ENCODE results near the gene PCAT7. TPM values are rescaled to one million over a fixed set of nuclear protein-coding genes. Genes with fewer than 3 reads are reported as not detected.

Gene PCAT7
- total RNA-seq, 1 donor from 2014 or later, result 19.9 TPM

- Histone ChIP-seq H3K27me3 (no peaks in the 10 kb centered on the region), H3K27ac (no peak overlapping the region), H3K4me1 (peaks cover 3% of the 10 kb centered on the region), H3K4me3 (no peak overlapping the region), H3K9ac (no peak overlapping the region), H2AFZ (replicated peaks) (no peak overlapping the region), H3K4me2 (no peak overlapping the region), H3K9me3 (ENCODE audit: low read depth) (no peaks in the 10 kb centered on the region), H3K36me3 (no peaks in the 10 kb centered on the region), H3F3A (ENCODE audit: low read depth) (peaks cover 6% of the 10 kb centered on the region), H4K20me1 (ENCODE audit: low read depth) (no peaks in the 10 kb centered on the region), H3K79me2 (ENCODE audit: low read depth) (no peaks in the 10 kb centered on the region)
- Mint-ChIP-seq H3K4me3 (no peak overlapping the region), H3K27me3 (ENCODE audit: insufficient read depth, low read depth) (peaks cover 6% of the 10 kb centered on the region), H3K9me3 (no peaks in the 10 kb centered on the region), H3K27ac (no peak overlapping the region), H3K4me1 (peaks cover 5% of the 10 kb centered on the region), H3K36me3 (no peaks in the 10 kb centered on the region)
- TF ChIP-seq EZH2 (IDR thresholded peaks at IDR 0.05) (no peak), CTCF (IDR thresholded peaks at IDR 0.05) (no peak), EZH2phosphoT487 (IDR thresholded peaks at IDR 0.05) (no peak)
- no peak for DNase-seq (ENCODE audit: low spot score)
These were observed 45.4 kb downstream of the PCAT7 start for GRCh38 chr9:94600258-94600657.

DNA sequence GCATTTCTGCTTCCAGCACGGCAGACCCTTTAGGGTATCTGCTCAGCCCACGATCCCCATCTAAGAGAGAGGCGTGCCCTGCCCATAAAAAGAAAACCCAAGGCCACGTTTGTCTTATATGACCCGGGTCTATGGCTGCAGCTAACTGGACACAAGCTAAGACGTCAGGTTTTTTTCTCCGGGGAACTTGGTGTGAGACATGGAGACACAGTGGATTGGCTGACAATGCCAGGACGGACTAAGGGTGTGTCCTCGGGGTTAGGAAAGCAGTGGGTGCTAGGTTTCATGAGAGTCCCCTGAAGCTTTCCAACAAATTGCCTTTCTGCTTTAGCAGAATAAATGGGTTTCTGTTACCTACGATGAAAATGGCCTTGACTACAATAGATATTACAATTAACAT, 45.8 kb downstream of the PCAT7 start:
- no peak for DNase-seq (ENCODE audit: low spot score)
- no peak for TF ChIP-seq EZH2 (IDR thresholded peaks at IDR 0.05)
- H3K27ac Mint-ChIP-seq, result no peak overlapping the region
- no peaks in the 10 kb centered on the region for H3K36me3 Mint-ChIP-seq
- H3K4me3 Mint-ChIP-seq, result no peak overlapping the region
- H3K4me1 Mint-ChIP-seq, result peaks cover 5% of the 10 kb centered on the region
- no peak overlapping the region for H3K27ac ChIP-seq
- H3K36me3 ChIP-seq, result no peaks in the 10 kb centered on the region
- H3F3A ChIP-seq (ENCODE audit: low read depth), result peaks cover 6% of the 10 kb centered on the region
- peaks cover 4% of the 10 kb centered on the region for H3K27me3 Mint-ChIP-seq (ENCODE audit: insufficient read depth, low read depth)
- H4K20me1 ChIP-seq (ENCODE audit: low read depth), result no peaks in the 10 kb centered on the region
- H3K27me3 ChIP-seq, result no peaks in the 10 kb centered on the region
- no peaks in the 10 kb centered on the region for H3K79me2 ChIP-seq (ENCODE audit: low read depth)
- H3K4me3 ChIP-seq, result no peak overlapping the region
- H3K9me3 ChIP-seq (ENCODE audit: low read depth), result no peaks in the 10 kb centered on the region
- H3K4me1 ChIP-seq, result peaks cover 3% of the 10 kb centered on the region
- H3K9ac ChIP-seq, result no peak overlapping the region
- no peak overlapping the region for H2AFZ ChIP-seq (replicated peaks)
- no peak overlapping the region for H3K4me2 ChIP-seq
- no peaks in the 10 kb centered on the region for H3K9me3 Mint-ChIP-seq

- H3K27ac Mint-ChIP-seq, result no peak overlapping the region
These were observed 47.8 kb downstream of the PCAT7 start for GRCh38 chr9:94602666-94603065.

More at GRCh38 chr9:94602666-94603065, 47.8 kb downstream of the PCAT7 start:
- no peak for TF ChIP-seq CTCF (IDR thresholded peaks at IDR 0.05)
- TF ChIP-seq EZH2 (IDR thresholded peaks at IDR 0.05), result no peak
- no peak for TF ChIP-seq EZH2phosphoT487 (IDR thresholded peaks at IDR 0.05)
- Histone ChIP-seq H3K9me3 (ENCODE audit: low read depth) (no peaks in the 10 kb centered on the region), H3K4me3 (no peak overlapping the region), H2AFZ (replicated peaks) (no peak overlapping the region), H3K36me3 (no peaks in the 10 kb centered on the region), H3K79me2 (ENCODE audit: low read depth) (no peaks in the 10 kb centered on the region), H3K4me2 (no peak overlapping the region), H3K27me3 (no peaks in the 10 kb centered on the region), H3F3A (ENCODE audit: low read depth) (peaks cover 12% of the 10 kb centered on the region), H4K20me1 (ENCODE audit: low read depth) (no peaks in the 10 kb centered on the region), H3K27ac (no peak overlapping the region), H3K4me1 (peaks cover 14% of the 10 kb centered on the region), H3K9ac (no peak overlapping the region)
- no peak overlapping the region for H3K4me3 Mint-ChIP-seq
- H3K4me1 Mint-ChIP-seq, result peaks cover 13% of the 10 kb centered on the region
- H3K9me3 Mint-ChIP-seq, result no peaks in the 10 kb centered on the region
- peaks cover 9% of the 10 kb centered on the region for H3K27me3 Mint-ChIP-seq (ENCODE audit: insufficient read depth, low read depth)
- no peaks in the 10 kb centered on the region for H3K36me3 Mint-ChIP-seq
- DNase-seq (ENCODE audit: low spot score), result no peak
